Measurements from ENCODE around the gene NRG2.

Gene NRG2

GRCh38 chr5:139880416-139881142, 162.5 kb downstream of the NRG2 start:
- TF ChIP-seq CTCF (IDR thresholded peaks at IDR 0.05; ENCODE audit: low read depth, low read length), result no peak
- DNase-seq (ENCODE audit: low read depth in 2 of 2), result no peak
- no peak overlapping the region for H3K4me3 ChIP-seq (replicated peaks in 1 of 2; ENCODE audit: low read depth in 2 of 2, low read length in 2 of 2)

GRCh38 chr5:139878093-139878492, 165.0 kb downstream of the NRG2 start:
- DNase-seq (ENCODE audit: low read depth in 2 of 2), result peak in 1 of 2 donors; percentile 2
- no peak for TF ChIP-seq CTCF (IDR thresholded peaks at IDR 0.05; ENCODE audit: low read depth, low read length)
- H3K4me3 ChIP-seq (replicated peaks in 1 of 2; ENCODE audit: low read depth in 2 of 2, low read length in 2 of 2), result no peak overlapping the region

- DNase-seq (ENCODE audit: low read depth in 2 of 2), result no peak
- H3K4me3 ChIP-seq (replicated peaks in 1 of 2; ENCODE audit: low read depth in 2 of 2, low read length in 2 of 2), result no peak overlapping the region
- no peak for TF ChIP-seq CTCF (IDR thresholded peaks at IDR 0.05; ENCODE audit: low read depth, low read length)
Observed at GRCh38 chr5:139877129-139877597, 165.9 kb downstream of the NRG2 start.

- no peak for TF ChIP-seq CTCF (IDR thresholded peaks at IDR 0.05; ENCODE audit: low read depth, low read length)
- no peak overlapping the region for H3K4me3 ChIP-seq (replicated peaks in 1 of 2; ENCODE audit: low read depth in 2 of 2, low read length in 2 of 2)
- DNase-seq (ENCODE audit: low read depth in 2 of 2), result no peak
Observed at GRCh38 chr5:139875957-139876356, 167.1 kb downstream of the NRG2 start.

GRCh38 chr5:139872851-139873794, 170.0 kb downstream of the NRG2 start:
- no peak overlapping the region for H3K4me3 ChIP-seq (replicated peaks in 1 of 2; ENCODE audit: low read depth in 2 of 2, low read length in 2 of 2)
- DNase-seq (ENCODE audit: low read depth in 2 of 2), result no peak
- TF ChIP-seq CTCF (IDR thresholded peaks at IDR 0.05; ENCODE audit: low read depth, low read length), result no peak

GRCh38 chr5:139872052-139872766, 170.9 kb downstream of the NRG2 start:
- H3K4me3 ChIP-seq (replicated peaks in 1 of 2; ENCODE audit: low read depth in 2 of 2, low read length in 2 of 2), result no peak overlapping the region
- no peak for TF ChIP-seq CTCF (IDR thresholded peaks at IDR 0.05; ENCODE audit: low read depth, low read length)
- no peak for DNase-seq (ENCODE audit: low read depth in 2 of 2)
